GM12874 (cell line): ENCODE measurements around the gene SERPINB6.

Source experiments
- CTCF ChIP-seq: IDR thresholded peaks from 2 replicates; pipeline ENCODE4 v1.5.1; 2011; ENCODE audit warnings: low read depth, mild to moderate bottlenecking, control low read depth, low read length, moderate library complexity; ENCODE audit not compliant: insufficient read depth

SERPINB6 gene

GRCh38 chr6:2935566-2936291 is 35.6 kb downstream of the SERPINB6 start:
- no peak for TF ChIP-seq CTCF

- TF ChIP-seq CTCF: no peak
These were observed 37.3 kb downstream of the SERPINB6 start for GRCh38 chr6:2934057-2934456.

- TF ChIP-seq CTCF: peak; percentile 97
These were observed 39.2 kb downstream of the SERPINB6 start for GRCh38 chr6:2931970-2932748.

DNA sequence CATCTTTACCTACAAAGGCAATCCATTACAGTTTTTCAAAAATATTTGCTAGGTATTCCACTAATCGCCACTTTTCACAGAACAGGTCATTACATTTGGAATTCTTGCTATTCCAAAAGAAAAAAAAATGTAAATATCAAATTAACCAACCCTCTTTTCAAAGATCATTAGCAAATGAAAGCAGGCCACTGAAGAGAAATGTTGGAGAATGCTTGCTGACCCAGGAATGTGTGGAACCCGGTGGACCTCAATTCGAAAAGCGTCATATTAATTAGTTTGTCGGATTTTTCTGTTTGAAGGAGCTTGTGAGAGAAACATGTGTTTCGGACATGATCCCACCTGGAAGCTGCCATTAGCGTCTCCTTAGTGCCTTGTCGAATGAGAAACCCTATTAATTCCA is 40.3 kb downstream of the SERPINB6 start:
- TF ChIP-seq CTCF: no peak

DNA sequence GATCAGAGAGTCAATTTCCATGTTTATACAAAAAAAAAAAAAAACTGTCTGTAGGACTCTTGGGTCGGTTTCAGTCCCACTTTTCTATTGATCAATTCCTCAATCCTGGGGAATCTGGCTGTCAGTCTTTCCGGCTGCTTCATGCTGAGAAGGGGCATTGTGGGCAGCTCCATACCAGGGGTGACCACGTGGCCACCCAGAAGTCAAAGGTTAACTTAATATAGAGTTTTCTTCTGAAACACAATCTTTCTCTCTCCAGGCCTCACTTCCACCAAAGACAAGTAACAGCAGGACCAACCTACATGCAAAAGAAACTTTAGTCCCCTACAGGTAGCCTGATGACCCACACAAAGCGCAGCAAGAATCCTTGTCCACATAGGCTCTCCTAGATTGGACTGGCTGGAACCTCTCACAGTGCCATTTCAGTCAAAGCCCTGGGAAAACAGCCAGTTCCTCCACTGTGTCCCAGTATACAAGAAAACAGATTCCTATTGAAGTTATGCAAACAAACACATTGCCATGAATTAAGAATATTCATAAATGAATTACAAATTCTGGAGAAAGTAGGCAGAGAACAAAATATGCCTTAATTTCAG is 49.7 kb downstream of the SERPINB6 start:
- no peak for TF ChIP-seq CTCF

GRCh38 chr6:2920671-2921112 is 50.7 kb downstream of the SERPINB6 start:
- TF ChIP-seq CTCF: no peak

GRCh38 chr6:2919886-2920285 is 51.5 kb downstream of the SERPINB6 start:
- no peak for TF ChIP-seq CTCF
